Esophagus muscularis mucosa (tissue), 4 donors: ENCODE data around the gene SREBF1. TPM values are rescaled to one million over a fixed set of nuclear protein-coding genes. Genes with fewer than 3 reads are reported as not detected.

Experiments used
- DNase-seq: peaks from one replicate; pipeline ENCODE4 v3.0.0-alpha.2; 2017; ENCODE audit errors: extremely low spot score
- H3K27ac ChIP-seq, 4 donors: fragments of 200-600 bp; sonication (generic); replicated peaks in 1 of 4; 1 replicate in 3 of 4; 2 replicates in 1 of 4; pipeline ENCODE4 v1.5.1; 2016 to 2019; ENCODE audit warnings: mild to moderate bottlenecking in 1 of 4
- H3K27me3 ChIP-seq, 4 donors: fragments of 200-600 bp; sonication (generic); one replicate each; pipeline versions ENCODE4 v1.5.1 to v1.6.0; 2016 to 2019
- H3K36me3 ChIP-seq, 4 donors: fragments of 200-600 bp; sonication (generic); one replicate each; pipeline ENCODE4 v1.5.1; 2016 to 2019
- H3K4me1 ChIP-seq, 4 donors: fragments of 200-600 bp; sonication (generic); one replicate each; pipeline ENCODE4 v1.5.1; 2016 to 2019
- H3K4me3 ChIP-seq, 4 donors: fragments of 200-600 bp; sonication (generic); 1 replicate in 2 of 4; 2 replicates in 2 of 4; pipeline ENCODE4 v1.5.1; 2016 to 2019; ENCODE audit warnings: mild to moderate bottlenecking in 4 of 4, moderate library complexity in 1 of 4
- H3K9me3 ChIP-seq, 4 donors: fragments of 200-600 bp; sonication (generic); 1 replicate in 3 of 4; 2 replicates in 1 of 4; pipeline ENCODE4 v1.5.1; 2016 to 2019
- EP300 ChIP-seq: sonication (generic); formaldehyde crosslinking; IDR thresholded peaks from one replicate; pipeline ENCODE4 v1.6.1; 2017; ENCODE audit warnings: antibody characterized with exemption
- POLR2A ChIP-seq: fragments of 450-650 bp; IDR thresholded peaks from one replicate; pipeline ENCODE4 v1.6.1; 2017; ENCODE audit warnings: antibody characterized with exemption, moderate library complexity, mild to moderate bottlenecking, low read depth
- POLR2AphosphoS5 ChIP-seq, 2 donors: sonication (generic); formaldehyde crosslinking; IDR thresholded peaks; one replicate each; pipeline ENCODE4 v1.6.1; 2017; ENCODE audit warnings: antibody characterized with exemption in 2 of 2
- WGBS: methylation state at CpG from one replicate; pipeline ENCODE4 v1.1.5; 2018; 5-methylcytosine and 5-hydroxymethylcytosine counted together
- intact Hi-C: fragments of 100-400 bp; cut with DNase I; formaldehyde crosslinking; loops from one replicate; pipeline ENCODE4 v1.15.1; 2023
- total RNA-seq, 4 donors: library from RNA; depleted of rRNA; stranded (reverse); fragments of >200 nt; gene quantifications; one replicate each; pipeline versions ENCODE4 v1.1.0 to v1.2.1, GENCODE V29; 2016
- TF ChIP-seq, protein P1 (sequence below), 3 experiments: fragments of 200-600 bp in 2 of 3; fragments of 450-650 bp in 1 of 3; sonication (generic) in 2 of 3; IDR thresholded peaks; one replicate each; pipeline ENCODE4 v1.5.1; 2017 to 2019; ENCODE audit warnings: antibody characterized with exemption in 3 of 3, mild to moderate bottlenecking in 2 of 3, moderate library complexity in 1 of 3

Gene SREBF1
- 10 to 100 TPM; 28.1 to 62.6 (median 39.7) TPM for total RNA-seq

DNA sequence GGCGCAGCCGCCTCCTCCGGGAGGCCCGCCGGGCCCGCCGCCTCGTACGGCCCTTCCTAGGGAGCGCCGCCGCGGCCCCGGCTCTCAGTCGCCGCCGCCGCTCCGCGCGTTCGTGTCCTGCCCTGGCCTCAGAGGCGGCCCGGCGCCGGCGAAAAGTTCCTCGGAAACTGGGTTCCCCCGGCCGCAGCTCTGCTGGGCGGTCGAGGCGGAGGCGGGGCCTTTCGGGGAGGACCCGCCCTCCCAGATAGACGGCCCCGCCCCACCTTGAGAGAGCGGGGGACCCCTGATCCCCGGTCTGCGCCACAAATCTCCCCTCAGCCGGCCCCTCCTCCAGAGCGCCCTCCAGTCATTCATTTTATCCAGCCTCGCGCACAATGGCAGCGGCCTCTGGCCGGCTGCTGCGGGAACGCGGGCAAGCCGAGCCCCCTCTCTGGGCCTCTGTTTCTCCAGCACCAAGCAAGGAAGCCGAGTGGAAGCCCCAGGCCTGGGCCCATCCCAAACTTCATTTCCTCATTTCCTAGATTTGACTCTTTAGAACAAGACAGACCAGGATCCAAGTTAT, at the start of gene SREBF1:
Gene SREBF1, minus strand, starts transcription at position 169 of the 562 bp plus-strand sequence. CDS start 169 bp downstream, outside the sequence.
- no peaks in the 10 kb centered on the region for H3K9me3 ChIP-seq
- H3K27ac ChIP-seq, result peak within 1 kb of the TSS; percentile 95 to 100 (median 99)
- H3K4me1 ChIP-seq, result peaks cover 65 to 93% (median 89%) of the 10 kb centered on the region in 4 donors
- TF ChIP-seq, protein P1, sequence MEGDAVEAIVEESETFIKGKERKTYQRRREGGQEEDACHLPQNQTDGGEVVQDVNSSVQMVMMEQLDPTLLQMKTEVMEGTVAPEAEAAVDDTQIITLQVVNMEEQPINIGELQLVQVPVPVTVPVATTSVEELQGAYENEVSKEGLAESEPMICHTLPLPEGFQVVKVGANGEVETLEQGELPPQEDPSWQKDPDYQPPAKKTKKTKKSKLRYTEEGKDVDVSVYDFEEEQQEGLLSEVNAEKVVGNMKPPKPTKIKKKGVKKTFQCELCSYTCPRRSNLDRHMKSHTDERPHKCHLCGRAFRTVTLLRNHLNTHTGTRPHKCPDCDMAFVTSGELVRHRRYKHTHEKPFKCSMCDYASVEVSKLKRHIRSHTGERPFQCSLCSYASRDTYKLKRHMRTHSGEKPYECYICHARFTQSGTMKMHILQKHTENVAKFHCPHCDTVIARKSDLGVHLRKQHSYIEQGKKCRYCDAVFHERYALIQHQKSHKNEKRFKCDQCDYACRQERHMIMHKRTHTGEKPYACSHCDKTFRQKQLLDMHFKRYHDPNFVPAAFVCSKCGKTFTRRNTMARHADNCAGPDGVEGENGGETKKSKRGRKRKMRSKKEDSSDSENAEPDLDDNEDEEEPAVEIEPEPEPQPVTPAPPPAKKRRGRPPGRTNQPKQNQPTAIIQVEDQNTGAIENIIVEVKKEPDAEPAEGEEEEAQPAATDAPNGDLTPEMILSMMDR (IDR thresholded peaks at IDR 0.05), result no peak
- H3K36me3 ChIP-seq, result no peaks in the 10 kb centered on the region
- intact Hi-C loops, result no loop called here
- 0% methylated on average over 10 of the region's 52 CpGs for WGBS
- no peaks in the 10 kb centered on the region for H3K27me3 ChIP-seq
- no peak for DNase-seq
- peak within 1 kb of the TSS; percentile 71 to 97 (median 87) for H3K4me3 ChIP-seq

DNA sequence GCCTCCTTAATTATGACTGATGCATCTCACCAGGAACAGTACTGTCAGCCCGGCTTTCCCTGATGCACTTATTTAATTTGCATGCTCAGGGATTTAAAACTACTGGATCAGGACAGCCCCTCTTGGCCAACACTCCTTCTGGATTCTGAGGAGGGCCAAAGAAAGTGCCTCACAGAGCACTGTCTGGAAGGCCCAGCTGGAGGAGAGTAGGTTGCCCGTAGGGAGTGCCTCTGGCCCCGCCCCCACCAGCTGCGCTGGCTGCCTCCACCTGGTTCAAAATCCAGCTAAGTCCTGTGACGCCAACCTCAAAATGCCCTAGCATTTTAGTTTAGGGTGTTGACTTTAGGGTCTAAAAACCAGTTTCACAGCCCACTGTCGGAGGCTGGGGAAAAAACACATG, 49.4 kb upstream of the SREBF1 start:
- DNase-seq, result no peak
- peaks cover 0 to 17% (median 11%) of the 10 kb centered on the region in 4 donors for H3K4me1 ChIP-seq
- H3K27me3 ChIP-seq, result no peaks in the 10 kb centered on the region
- TF ChIP-seq EP300, result no peak
- no peak for TF ChIP-seq POLR2A
- no peak for TF ChIP-seq POLR2AphosphoS5 (IDR thresholded peaks at IDR 0.05)
- TF ChIP-seq, protein P1 (IDR thresholded peaks at IDR 0.05), result no peak
- H3K4me3 ChIP-seq, result no peak overlapping the region
- H3K9me3 ChIP-seq, result no peaks in the 10 kb centered on the region
- 77% methylated on average over 2 of the region's 6 CpGs for WGBS
- intact Hi-C loops, result loop anchor here (10.0 kb wide), 1 partner anchor 89 kb away; the partner anchor contains the start of genes DRC3 and TOM1L2
- peaks cover 8 to 88% (median 57%) of the 10 kb centered on the region in 4 donors for H3K36me3 ChIP-seq
- H3K27ac ChIP-seq, result no peak overlapping the region

DNA sequence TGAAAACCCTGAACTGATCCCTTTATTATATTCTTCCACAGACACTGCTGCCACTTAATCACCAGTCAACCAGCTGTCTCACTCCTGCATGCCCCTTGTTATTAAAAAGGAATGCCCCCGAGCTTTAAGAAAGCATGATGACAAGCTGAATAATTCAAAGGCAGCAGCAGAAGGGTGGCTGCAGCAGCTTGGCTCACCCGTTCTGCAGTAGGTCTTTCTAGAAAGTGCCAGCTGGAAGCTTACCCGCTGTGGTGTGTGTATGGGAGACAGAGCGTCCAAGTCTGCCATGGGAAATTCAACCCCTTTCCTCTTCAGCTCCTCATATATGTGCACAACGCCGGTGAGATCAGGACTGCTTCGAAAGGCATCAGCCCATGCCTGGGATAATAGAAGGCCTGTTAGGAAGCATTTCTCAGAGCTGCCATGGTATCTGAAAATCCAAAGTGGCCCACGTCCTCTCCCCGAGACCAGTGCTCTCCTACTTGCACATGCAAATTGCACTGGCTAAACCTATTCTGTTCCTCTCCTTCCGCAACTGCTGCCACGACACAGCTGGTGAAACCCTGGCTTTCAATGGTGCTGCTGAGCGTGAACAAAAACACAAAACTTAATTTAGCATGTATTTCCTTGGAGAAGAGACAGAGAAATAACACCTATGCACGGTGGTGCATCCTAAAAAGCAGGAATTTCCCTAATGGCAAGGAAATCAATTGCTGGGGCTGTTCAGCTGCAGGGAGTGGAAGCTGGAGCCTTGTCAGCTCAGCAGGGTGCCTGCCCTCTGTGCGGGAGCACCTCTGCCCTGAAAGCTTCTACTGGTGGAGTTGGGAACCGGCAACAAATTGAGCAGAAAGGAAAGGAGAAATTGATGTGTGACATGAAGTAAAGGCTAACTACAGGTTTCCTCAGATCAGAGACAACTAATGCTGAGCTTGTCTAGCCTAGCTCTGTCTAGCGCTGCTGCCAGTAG, 47.9 kb upstream of the SREBF1 start:
- TF ChIP-seq POLR2AphosphoS5 (IDR thresholded peaks at IDR 0.05), result no peak
- TF ChIP-seq, protein P1 (IDR thresholded peaks at IDR 0.05), result no peak
- TF ChIP-seq EP300, result no peak
- no peak for TF ChIP-seq POLR2A
- DNase-seq, result no peak
- Histone ChIP-seq H3K27ac (no peak overlapping the region), H3K36me3 (peaks cover 8 to 90% (median 62%) of the 10 kb centered on the region in 4 donors), H3K9me3 (no peaks in the 10 kb centered on the region), H3K4me3 (no peak overlapping the region), H3K27me3 (no peaks in the 10 kb centered on the region), H3K4me1 (peaks cover 9 to 21% (median 16%) of the 10 kb centered on the region in 4 donors)
- 92% methylated on average over 16 of the region's 16 CpGs for WGBS
- intact Hi-C loops, result loop anchor here (10.0 kb wide), 1 partner anchor 90 kb away; the partner anchor contains the start of genes DRC3 and TOM1L2

DNA sequence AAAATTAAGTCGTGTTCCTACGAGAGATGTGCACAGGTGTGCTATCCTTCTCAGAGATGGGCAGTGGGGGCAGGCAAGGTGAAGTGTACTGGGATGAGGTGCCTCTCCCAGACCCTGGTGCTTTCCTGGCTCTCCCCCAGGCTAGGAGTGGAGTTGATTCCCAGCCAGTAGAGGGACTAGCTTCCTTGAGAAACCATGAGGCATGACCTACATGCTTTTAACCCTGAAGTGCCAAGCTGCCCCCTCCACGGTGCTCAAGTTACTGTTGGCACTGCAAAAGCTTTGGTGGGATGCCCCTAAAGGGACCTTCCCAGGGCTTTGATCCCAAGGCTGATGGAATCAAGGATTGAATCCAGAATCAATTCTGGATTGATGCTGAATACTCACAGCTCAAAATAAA, 47.0 kb upstream of the SREBF1 start:
- DNase-seq, result no peak
- Histone ChIP-seq H3K4me1 (peaks cover 14 to 29% (median 19%) of the 10 kb centered on the region in 4 donors), H3K36me3 (peaks cover 8 to 91% (median 64%) of the 10 kb centered on the region in 4 donors), H3K9me3 (no peaks in the 10 kb centered on the region), H3K27ac (no peak overlapping the region), H3K27me3 (no peaks in the 10 kb centered on the region), H3K4me3 (no peak overlapping the region)
- no peak for TF ChIP-seq EP300
- TF ChIP-seq, protein P1 (IDR thresholded peaks at IDR 0.05), result no peak
- no peak for TF ChIP-seq POLR2AphosphoS5 (IDR thresholded peaks at IDR 0.05)
- TF ChIP-seq POLR2A, result no peak
- WGBS, result 84% methylated on average over 3 of the region's 3 CpGs
- intact Hi-C loops, result loop anchor here (10.0 kb wide), 1 partner anchor 91 kb away; the partner anchor contains the start of genes DRC3 and TOM1L2
